Activated CD4-positive, alpha-beta T cell treated with anti-CD3 and anti-CD28 coated beads, Interleukin-2, Interleukin-6, amounts not matched to agents 100 ng/mL and 50 ng/mL, durations not matched to agents 16 hours and 8 hours (primary cell): ENCODE results near the gene MXD4.
"Not testable (repeated sequence)": the region's sequence is repeated elsewhere in the genome, so short reads cannot be mapped to it uniquely, and the experiment has no call there.

Experiments
- DNase-seq: peaks from one replicate; pipeline ENCODE4 v3.0.0-alpha.2; 2020

MXD4 gene

DNA sequence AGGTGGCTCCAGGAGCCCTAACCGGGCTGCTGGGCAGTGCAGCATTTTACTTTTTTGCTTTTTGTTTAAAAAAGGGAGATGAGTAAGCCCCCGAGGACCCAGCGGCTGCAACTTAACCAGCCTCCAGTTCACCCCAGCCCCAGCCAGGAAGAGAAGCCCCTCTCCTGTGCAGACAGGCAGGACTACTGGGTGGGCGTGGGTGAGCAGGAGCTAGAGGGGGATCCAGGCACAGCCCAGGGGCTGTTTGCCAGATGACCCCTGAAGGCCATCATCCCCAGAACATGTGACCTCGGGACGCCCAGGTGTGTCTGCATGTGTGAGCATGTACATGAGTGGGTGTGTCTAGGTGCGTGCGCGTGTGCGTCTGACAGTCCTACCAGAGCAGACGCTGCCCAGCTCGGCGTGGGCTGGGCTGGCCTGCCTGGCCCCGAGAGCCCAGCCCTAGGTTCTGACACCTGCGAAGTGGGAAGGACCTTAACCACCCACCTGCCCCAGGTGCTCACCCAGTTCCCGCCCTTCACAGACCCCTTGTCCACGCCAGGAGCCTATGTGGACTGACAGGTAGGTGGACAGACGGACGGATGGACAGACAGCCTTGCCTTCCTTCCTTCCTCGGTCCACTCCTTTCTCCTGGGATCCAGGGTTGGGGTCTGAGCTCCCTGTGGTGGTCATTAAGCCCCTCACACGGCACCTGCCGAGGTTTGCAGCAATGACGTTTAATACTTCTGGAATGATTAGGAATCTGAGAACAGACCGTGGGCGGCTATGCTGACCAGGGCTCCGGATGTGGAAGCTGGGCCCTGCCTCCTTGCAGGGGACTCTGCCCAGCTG, 12.2 kb downstream of the MXD4 start:
- DNase-seq, result no peak

DNA sequence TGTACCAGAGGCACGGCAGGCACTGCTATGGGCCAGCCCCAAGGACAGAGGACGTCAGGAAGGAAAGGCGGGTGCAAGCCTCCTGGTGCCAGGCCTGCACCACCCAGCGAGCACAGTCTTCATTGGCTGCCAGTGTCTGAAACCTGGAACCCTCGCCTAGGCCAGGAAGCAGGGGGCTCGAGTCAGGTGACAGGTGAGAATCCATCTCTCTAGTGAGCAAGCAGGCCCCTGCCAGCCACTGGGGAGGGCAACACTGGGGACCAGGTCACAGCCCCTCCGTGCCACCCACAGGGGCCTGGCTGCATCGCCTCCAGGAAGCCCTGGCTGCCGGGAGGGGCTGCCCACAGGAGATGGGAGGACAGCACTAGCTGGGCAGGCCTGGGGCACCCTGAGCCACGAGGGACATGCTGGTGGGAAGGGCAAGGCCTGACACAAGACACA, 13.1 kb downstream of the MXD4 start:
- DNase-seq, result no peak

DNA sequence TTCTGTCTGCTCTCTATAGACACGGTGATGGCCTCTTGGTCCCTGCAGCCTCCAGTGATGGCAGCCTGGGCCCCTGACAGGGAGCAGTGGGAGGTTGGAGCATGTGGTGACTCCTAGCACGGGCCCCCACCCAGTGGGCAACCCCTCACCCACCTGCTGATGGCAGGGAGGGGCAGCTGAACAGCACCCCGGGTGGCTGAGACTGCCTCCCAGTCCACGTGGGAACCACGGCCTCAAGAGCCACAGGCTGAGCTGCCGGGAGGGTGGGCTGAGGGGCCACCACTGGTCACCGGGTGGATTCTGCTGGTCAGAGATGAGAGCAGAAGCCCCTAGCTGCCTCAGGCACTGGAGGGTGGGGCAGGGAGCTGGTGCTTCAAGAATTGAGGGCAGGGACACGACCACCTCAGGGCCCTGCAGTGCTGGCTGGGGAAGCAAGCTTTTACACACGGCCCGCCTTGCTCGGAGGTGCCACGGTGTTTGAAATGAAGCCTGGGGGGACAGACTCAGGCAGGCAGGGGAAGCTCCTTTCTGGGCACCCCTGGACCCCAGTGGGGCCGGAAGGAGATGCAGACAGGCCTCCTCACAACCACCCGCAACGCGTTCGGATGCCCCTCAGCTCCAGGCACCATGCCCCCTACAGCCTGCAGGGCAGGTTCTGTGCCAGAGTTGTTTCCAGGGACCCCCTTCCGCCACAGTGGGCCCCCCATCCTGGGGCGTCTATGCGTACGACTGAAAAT, 13.7 kb downstream of the MXD4 start:
- no peak for DNase-seq

DNA sequence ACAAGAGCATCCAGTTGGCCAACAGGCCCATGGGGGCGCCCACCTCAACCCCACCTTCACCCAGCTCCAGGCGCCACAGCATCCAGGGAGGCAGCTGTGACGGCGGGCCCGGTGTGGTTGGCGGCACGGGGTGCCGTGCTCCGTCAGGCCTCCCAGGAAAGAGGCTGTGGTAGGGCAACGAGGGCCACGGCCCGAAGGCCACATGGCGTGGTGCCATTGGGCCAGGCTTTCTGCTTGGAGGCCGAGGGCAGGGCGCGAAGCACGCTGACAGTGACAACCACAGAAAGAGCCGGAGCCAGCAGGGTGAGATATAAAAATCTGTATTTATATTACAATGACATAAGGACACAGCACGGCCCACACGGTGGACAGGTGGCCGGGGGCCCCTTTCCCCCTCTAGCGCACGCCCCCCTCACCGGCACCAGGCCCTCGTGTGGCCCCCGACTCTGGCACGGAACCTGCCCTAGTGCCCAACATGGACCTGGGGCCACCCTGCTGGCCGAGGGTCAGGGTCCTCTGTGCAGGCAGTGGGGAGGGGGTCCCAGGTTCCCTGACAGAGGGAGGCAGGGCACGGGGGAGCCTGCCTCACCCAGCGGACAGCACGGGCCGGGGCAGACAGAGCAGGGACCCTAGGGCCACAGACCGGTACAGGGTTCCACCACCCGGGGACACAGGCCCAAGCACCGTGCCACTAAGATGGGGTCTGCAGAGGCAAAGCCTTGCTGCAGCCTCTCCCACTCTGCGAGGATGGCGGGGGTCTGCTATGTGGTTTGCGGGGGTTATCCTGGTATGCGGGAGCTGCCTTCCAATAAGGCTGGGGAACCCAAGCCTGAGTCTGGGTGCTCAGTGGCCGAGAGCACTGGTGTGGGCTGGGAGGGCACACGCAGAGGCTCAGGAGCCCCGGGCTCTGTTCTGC, 14.5 kb downstream of the MXD4 start:
- DNase-seq, result no peak

DNA sequence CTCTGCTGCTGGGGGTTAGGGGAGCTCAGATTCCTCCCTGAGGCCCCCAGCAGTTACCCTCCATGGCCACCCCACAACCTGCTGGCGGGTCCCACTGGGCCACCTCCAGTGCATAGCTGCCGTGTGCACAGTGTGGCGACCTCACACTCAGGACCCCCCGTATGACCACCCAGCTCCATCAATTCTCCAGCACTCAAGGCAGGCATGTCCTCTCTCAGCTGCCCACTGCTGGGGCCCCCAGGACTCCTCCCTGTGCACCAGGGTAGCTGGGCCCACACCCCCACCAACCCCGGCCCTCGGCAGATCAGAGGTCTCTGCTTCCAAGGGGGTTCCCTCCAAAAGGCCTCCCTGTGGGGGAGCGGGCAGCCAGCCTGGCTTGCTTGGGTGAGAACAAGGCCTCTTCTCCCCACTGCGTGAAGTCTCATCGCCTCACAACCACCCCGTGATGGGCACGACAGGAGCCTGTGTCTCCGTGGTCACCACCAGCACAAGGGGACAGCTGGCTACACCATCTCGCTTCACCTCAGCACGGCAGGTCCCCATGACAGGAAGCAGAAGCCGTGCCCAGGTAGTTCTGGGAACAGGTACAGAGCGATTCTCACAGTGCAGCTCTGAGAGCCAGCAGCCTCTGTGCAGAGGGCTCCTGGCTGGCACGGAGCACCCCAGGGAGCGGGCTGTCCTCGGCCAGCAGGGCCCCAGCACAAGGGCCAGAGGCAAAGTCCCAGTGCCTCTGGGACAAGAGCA, 15.4 kb downstream of the MXD4 start:
- DNase-seq, result no peak

DNA sequence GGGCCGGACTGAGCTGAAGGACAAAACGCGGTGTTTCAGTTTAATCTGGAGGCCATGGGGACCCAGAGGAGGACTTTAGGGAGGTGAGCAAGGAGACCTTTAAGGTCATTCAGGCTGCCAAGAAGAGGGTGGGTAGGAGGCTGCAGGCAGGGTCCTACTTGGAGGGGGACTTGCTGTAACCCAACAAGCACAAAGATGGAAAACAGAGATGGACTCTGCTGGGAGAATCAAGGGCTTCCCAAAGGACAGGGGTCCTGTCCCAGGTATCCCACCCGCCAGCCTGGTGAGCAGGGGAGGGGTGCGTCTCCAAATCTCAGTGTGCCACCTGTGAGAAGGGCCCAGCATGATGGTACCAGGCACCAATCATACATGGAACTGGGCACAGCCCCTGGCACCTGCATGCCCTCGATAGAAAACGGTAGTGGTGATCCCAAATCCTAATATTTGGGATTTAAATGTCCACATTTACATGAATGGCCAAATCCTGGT, 16.1 kb downstream of the MXD4 start:
- DNase-seq, result no peak

DNA sequence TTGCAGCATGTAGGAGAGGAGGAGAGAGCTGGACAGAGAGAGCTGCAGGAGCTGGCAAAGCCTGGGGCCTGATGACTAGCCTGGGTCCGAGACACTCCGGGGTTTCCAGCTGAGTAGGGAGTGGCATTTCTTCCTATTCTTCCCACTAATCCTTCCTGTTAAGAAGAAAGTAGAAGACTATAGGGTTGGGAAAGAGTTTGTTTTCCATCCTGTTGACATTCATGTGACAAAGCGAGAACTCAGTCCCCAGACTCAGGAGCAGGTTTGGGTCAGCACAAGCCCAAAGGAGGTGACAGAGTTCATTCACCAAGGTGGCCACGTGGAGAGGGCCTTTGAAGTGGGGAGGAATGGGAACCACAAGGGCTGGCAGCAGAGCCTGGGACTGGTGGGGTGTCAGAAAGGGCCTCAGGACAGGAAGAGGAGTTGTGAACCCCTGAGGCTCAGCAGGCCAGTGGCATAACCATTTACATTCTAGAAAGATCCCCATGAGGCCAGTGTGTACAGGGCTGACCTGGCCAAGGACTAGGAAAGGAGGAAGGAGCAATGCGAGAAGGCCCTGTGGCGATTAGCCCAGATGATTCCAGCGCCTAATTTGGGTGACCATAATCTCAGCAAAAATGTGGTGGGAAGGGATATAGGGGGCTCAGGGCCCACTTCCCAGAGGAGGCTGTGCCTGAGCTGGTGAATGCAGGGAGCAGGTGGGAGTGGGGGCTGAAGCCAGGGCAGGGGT, 16.7 kb downstream of the MXD4 start:
- no peak for DNase-seq

DNA sequence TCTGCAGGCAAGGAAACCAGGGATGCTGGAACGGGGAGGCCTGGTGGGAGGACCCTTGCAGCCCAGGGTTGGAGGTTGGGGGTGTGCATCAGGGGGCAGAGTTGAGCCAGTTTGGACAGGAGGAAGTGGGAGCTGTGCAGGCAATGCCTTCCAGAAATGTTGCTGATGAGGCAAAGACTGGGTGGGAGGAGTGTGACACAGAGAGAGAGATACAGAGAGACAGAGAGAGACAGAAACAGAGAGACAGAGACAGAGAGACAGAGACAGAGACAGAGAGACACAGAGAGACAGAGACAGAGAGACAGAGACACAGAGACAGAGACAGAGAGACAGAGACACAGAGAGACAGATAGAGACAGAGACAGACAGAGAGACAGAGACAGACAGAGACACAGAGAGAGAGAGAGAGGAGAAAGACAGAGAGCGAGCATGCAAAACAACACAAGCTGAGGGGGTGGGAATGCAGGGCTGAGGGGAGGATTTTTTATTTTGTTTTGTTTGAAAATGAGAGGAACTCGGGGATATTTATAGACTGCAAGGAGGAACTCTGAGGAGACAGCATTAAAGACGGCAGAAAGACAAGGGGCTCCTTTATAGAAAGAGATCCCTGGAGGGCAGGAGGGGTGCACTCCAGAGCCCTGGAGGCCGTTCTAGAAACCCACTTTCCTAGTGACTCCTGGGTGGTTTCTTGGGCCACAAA, 18.1 kb downstream of the MXD4 start:
- DNase-seq, result no peak

DNA sequence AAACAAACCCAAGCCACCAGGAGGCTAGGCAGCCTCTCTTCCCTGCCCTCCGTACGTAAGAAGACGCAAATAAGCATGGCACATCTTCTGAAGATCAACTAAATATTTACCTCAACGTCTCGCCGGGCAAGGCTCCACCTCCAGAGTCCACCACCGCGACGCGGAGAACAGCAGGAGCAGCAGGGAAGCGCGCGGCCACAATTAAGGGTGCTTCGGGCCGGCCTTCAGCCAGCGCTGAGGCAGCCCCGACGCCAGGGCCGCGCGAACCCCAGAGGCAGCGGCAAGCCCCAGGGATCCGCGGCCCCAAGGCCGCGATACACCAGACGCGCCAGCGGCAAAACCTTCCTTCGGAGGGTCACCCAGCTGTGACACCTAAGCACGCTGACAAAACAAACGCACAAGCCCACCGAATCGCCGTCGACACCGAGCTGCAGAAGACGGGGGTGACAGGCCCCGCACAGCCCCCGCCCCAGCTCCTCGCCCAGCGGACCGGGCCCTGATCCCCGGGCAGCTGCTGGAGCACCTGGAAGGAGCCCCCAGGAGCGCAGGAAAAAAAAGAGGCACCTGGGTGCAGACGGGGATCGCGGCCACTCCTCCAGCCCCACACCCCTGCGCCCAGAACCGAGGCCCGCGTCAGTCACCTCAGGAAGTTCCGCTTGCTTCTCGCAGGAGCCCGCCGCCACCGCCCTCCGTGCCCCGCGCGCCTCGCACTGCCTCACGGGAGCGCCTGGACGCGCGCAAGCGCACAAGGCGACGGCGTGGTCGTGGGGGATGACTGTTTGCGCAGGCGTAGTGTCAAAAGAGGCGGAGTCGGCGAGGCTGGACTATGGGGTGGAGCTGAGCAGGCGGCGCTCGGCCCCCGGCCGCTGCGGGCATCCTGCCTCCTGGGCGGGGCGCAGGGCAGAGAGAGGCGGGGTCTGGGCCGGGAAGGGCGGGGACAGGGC, 20.2 kb downstream of the MXD4 start, which contains the start of the genes HAUS3 and POLN:
HAUS3 (minus strand) TSS at position 712 of the 944 bp plus-strand sequence. CDS start 1,175 bp downstream, outside the sequence.
POLN (minus strand) TSS at position 712 of the 944 bp plus-strand sequence. CDS start 12,890 bp downstream, outside the sequence.
- DNase-seq, result peak; percentile 100

DNA sequence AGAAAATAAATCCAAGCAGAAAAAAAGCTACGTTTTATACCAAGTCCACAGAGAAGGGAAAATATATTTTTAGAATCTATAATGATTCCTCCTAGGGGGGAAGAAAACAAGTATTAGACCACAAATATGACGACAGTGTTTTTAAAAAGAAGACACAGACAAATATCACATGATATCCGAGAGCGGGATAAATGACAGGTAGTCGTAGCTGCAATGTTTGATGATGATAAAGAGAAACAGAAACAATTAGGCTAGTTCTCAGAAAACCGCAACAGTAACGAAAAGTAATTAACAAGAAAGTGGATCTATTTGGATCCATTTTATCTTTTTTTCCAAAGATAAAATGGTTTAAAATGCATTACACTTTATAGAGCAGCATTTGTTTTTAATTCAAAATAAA, 20.9 kb downstream of the MXD4 start:
- DNase-seq, result peak; percentile 20

DNA sequence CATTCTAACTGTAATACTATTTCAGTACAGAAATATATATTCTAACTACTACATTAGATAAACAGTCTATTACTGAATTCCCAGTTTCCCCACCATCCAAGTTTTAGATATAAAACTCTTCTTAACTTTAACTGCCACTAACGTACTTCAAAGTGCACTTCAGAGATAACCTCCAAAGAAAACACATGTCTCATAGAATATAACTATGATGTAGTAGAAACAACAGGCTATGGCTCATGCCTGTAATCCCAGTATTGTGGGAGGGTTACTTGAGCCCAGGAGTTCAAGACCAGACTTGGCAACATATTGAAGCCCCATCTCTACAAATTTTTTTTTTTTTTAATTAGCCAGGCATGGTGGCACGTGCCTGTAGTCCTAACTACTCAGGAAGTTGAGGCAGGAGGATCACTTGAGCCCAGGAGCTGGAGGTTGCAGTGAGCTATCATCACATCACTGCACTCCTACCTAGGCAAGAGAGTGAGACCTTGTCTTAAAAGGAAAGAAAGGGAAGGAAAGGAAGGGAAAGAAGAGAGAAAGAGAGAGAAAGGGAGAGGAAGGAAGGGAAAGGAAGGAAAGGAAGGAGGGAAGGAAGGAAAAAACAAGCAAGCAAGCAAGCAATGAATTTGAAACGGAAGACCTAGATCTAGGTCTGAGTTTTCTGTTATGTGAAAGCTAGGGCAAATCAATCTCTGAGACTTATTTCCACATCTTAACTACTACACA, 24.8 kb downstream of the MXD4 start:
- DNase-seq, result no peak

DNA sequence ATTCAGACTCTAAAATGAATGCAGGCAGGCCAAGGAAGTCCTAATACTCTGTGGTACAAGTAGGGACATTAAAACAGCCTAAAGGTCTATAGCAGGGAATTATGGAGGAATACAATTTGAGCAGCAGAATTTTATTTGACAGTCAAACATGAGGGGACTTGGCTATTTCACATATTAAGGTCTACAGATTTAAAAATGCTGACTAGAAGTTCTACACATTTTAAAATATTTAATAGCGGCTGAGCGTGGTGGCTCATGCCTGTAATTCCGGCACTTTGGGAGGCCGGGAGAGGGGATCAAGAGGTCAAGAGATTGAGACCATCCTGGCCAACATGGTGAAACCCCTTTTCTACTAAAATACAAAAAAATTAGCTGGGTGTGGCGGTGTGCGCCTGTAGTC, 30.8 kb downstream of the MXD4 start:
- no peak for DNase-seq

DNA sequence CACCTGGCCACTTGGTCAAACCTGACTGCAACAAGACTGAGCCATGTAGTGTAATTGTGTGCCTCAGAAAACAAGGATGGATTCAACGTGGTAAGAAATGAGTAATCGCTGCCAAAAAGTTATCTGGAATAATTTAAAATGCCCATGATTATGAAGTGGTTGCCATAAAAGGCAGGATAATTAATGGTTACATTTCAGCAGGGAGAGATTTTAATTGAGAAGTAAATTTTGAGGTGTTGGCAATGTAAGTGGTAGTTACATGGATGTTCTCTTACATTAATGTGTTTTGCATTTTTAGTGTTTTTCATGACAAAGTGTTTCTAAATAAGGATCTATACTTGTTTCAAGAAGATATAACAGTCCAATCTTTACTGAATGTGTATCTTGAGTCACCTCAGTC, 35.6 kb downstream of the MXD4 start:
- no peak for DNase-seq

DNA sequence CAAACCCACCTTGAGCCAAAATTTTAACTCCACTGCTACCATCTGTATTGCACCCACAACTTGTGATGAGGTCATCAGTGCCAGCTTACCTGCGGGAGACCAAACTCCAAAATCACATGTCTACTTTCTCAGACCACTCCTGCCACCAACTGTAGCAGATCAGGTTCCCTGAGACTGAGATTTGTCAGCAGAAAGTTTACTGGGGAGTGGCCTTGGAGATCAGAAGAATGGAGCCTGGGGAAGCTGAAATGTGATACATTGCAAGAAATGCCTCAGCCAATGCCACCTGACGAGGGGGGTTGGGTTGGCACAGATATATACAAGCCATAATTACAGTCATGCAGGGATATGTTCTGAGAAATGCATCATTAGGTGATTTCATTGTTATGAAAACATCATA, 39.1 kb downstream of the MXD4 start:
- DNase-seq, result no peak

DNA sequence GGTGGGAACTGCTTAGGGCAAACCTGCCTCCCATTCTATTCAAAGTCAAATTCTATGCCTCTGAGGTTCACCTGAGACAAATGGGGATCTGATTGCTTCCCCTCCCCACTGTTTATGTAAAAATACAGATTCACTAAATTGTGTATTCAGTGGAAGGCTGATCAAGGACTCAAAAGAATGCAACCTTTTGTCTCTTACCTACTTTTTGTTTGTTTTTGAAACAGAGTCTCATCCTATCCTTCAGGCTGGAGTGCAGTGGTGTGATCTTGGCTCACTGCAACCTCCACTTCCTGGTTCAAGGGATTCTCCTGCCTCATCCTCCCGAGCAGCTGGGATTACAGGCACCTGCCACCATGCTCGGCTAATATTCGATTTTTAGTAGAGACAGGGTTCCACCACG, 40.5 kb downstream of the MXD4 start:
- DNase-seq, result not testable (repeated sequence)

DNA sequence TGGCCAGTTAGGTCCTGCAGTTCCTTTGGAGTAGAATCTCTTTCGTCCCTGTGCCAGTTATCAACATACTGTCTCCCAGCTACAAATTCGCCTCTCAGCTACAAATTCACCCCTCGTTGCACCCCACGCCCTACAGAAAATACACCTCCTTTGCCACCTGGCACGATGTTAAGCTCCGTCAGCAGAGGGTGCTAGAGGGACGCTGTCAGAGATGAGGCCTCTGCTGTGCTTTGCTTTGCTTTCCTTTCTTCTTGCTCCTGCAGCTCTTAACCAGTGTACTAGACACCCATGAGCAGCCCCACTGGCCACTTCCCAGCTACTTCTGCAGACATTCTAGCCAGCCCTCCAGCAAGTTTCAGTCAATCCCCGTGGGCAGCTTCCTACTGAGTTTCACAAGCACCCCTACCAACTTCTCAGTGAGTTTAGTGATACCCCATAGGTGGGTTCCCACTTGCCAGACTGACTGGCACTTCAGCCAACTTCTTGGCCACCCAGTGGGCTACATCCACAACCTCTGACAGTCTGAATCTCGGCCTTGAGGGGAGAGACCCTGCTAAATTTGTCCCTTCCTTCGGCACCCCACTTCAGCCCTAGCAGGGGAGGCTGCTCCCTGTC, 41.8 kb downstream of the MXD4 start:
- peak; percentile 82 for DNase-seq

DNA sequence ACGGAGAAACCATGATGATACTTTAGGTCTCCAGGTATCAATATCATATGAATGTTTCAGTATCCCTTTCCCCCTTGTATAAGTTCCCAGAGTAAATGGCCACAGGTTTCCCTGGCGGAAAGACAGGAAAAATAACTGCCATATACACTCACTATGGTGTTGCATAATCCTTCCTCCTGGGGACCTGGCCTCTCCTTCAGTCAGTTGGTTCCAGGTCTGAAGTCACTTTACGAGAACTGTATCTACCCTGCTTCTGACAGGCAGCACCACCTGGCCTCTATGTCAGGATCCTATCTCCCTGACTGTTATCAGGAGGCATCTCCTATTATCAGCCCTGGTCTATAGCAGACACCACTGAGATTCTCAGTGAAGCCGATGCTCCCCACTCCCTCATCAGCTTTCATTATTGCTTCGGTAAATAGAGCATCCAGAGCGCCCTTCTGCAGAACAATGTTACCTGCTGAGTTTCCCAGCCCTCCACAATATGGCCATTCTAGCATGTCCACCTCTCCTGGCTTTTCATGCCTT, 42.6 kb downstream of the MXD4 start:
- no peak for DNase-seq

DNA sequence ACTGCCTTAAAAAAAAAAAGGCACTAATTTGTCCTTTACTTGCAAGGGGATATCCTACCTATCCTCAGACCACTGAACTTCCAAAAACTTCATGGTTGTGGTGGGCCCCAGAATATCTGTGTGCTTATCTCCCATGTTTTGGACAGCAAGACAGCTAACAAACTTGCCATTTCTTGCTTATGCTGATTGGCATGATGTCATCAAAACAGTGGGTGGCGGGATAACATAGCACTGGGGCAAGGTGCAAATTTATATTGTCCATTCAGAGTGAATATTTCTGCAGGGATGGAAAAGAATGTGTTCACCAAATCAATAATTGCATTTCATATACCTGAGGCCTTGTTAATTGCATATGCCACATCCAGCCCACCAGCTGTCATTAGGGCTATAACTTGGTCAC, 43.5 kb downstream of the MXD4 start:
- DNase-seq, result no peak
